ENCODE results near the gene CEP131.

Gene CEP131

GRCh38 chr17:81221371-81221841 lies 1.4 kb downstream of the CEP131 start:
- DNase-seq, result no peak

GRCh38 chr17:81219476-81220180 lies 3.1 kb downstream of the CEP131 start:
- DNase-seq, result no peak

- no peak for DNase-seq
Observed at GRCh38 chr17:81218991-81219390, 3.8 kb downstream of the CEP131 start.

- no peak for DNase-seq
Observed at GRCh38 chr17:81218459-81218858, 4.3 kb downstream of the CEP131 start.

- no peak for DNase-seq
Observed at GRCh38 chr17:81217491-81217890, 5.3 kb downstream of the CEP131 start.

GRCh38 chr17:81213978-81214377 lies 8.8 kb downstream of the CEP131 start:
- no peak for DNase-seq

GRCh38 chr17:81212365-81212764 lies 10.4 kb downstream of the CEP131 start:
- DNase-seq, result no peak

GRCh38 chr17:81210868-81211267 lies 11.9 kb downstream of the CEP131 start:
- no peak for DNase-seq

- no peak for DNase-seq
Observed at GRCh38 chr17:81210466-81210865, 12.3 kb downstream of the CEP131 start.

GRCh38 chr17:81209141-81209540 lies 13.6 kb downstream of the CEP131 start:
- no peak for DNase-seq

- no peak for DNase-seq
Observed at GRCh38 chr17:81208651-81209050, 14.1 kb downstream of the CEP131 start.

- no peak for DNase-seq
Observed at GRCh38 chr17:81207610-81208581, 14.9 kb downstream of the CEP131 start.

GRCh38 chr17:81206657-81207056 lies 16.1 kb downstream of the CEP131 start:
- DNase-seq, result no peak

- no peak for DNase-seq
Observed at GRCh38 chr17:81206166-81206565, 16.6 kb downstream of the CEP131 start.

- no peak for DNase-seq
Observed at GRCh38 chr17:81204578-81204977, 18.2 kb downstream of the CEP131 start.

- DNase-seq, result no peak
Observed at GRCh38 chr17:81203136-81203535, 19.6 kb downstream of the CEP131 start.

GRCh38 chr17:81202318-81202717 lies 20.4 kb downstream of the CEP131 start:
- DNase-seq, result no peak

GRCh38 chr17:81200695-81201580 lies 21.8 kb downstream of the CEP131 start:
- no peak for DNase-seq

- no peak for DNase-seq
Observed at GRCh38 chr17:81200201-81200600, 22.6 kb downstream of the CEP131 start.

GRCh38 chr17:81199482-81199830 lies 23.3 kb downstream of the CEP131 start:
- DNase-seq, result no peak

GRCh38 chr17:81198826-81199481 lies 23.8 kb downstream of the CEP131 start:
- no peak for DNase-seq

- DNase-seq, result no peak
Observed at GRCh38 chr17:81197831-81198490, 24.8 kb downstream of the CEP131 start.

Measured in effector CD8-positive, alpha-beta T cell (primary cell).